Skeletal muscle cell (primary cell): ENCODE measurements around the gene RAB11FIP3.
"Not testable (repeated sequence)": the region's sequence is repeated elsewhere in the genome, so short reads cannot be mapped to it uniquely, and the experiment has no call there.

Experiments used
- DNase-seq: peaks from one replicate; pipeline ENCODE4 v3.0.0-alpha.2; 2010; ENCODE audit warnings: low read depth
- H3K4me3 ChIP-seq: 2 replicates; pipeline ENCODE4 v1.5.1; 2011; ENCODE audit warnings: low read depth, mild to moderate bottlenecking, control low read depth, low read length, moderate library complexity

RAB11FIP3 gene

DNA sequence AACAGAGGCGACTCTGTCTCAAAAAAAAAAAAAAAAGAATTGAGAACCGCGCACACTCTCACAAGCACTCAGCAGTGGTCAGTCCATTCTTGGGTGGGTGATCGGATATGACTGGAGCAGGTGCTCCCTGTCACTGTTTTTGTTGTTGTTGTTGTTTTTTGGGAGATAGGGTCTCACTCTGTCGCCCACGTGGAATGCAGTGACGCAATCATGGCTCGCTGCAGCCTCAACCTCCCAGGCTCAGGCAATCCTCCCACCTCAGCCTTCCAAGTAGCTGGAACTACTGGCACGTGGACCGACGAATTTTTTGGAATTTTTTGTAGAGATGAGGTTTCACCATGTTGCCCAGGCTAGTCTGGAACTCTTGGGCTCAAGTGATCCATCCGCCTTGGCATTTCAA, 30.0 kb downstream of the RAB11FIP3 start:
- DNase-seq = no peak
- H3K4me3 ChIP-seq = no peak overlapping the region

DNA sequence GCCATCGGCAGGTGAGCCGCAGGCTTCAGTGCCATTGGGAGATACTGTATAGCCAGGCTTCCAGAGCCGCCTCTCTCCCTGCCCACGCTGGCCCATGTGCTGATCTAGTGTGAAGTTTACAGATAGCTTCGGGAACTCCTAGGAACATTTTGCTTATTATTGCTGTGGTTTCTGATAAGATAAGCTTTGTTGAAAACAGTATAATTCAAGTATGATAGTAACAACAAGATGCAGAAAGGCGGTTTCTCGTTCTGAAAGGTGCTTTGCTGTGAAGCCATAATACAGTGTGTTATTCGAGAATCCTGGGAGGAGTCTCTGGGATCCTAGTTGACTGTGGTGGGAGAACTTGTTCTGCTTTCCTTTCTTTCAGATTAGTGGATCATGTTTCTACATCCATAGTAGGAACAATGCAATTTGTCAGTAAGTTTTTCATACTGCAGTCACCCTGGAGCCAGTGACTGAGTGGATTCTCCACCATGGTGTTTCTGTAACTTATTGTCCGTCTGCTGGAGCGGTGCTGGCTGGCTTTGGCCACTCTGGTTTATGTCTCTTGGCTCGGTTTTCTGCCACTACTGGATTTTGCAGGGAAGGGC, 31.5 kb downstream of the RAB11FIP3 start:
- H3K4me3 ChIP-seq = no peak overlapping the region
- DNase-seq = peak; percentile 23

DNA sequence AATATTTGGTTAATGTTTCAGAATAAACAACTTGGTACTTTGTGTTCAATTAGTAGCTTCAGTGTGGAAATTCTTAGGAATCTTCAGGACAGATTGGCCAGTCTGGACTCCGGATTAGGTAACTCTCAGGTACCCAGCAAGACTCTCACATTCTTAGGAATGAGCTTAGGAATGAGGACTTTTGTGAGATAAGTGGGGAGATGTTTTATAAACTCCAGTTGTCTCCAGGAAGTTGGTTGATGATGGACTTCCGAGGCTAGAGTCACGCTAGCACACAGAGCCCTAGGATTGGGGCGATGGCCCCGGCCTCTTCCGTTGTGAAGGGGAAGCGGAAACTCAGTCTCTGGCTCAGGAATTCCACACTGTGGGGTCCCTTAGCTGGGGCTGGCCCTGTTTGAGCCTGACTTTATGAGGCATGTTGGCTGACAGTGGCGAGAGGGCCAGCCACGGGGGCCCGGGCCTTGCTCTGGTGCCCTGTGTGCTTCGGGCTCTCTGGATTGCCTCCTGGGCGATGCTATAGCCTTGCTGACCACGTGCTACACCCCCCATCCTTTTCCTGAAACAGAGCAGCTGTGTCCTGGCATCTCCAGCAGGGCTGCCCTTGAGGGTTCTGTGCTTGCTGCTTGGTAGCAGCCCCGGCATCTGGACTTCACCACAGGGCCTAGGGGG, 32.4 kb downstream of the RAB11FIP3 start:
- H3K4me3 ChIP-seq = no peak overlapping the region
- no peak for DNase-seq

DNA sequence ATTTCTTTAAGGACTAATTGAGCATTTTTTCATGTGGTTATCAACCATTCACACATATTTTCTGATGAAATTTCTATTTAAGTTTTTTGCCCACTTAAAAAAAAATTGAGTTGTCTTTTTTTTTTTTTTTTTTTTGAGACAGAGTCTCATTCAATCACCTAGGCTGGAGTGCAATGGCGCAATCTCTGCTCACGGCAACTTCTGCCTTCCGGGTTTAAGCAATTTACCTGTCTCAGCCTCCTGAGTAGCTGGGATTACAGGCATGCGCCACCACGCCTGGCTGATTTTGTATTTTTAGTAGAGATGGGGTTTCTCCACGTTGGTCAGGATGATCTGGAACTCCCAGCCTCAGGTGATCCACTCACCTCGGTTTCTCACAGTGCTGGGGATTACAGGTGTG, 34.3 kb downstream of the RAB11FIP3 start:
- no peak for DNase-seq

DNA sequence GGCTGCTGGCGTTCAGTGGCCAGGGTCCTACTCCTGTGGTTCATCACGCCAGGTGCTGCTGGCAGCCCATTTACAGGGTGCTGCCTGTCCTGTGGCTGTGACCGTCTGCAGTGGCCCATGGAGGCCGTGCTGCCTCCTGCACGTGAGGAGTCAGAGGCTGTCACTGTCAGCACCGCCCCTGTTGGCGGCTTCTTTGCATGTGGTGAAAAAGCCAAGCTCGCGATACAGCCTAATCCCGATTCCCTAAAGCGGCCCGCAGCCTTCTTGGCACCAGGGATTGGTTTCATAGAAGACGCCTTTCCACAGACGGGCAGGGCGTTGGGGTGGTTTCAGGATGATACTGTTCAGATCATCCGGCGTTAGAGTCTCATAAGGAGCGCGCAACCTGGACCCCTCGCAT, 35.3 kb downstream of the RAB11FIP3 start:
- DNase-seq = no peak
- H3K4me3 ChIP-seq = no peak overlapping the region

More for the DNA sequence above, 34.3 kb downstream of the RAB11FIP3 start:
- H3K4me3 ChIP-seq = no peak overlapping the region

DNA sequence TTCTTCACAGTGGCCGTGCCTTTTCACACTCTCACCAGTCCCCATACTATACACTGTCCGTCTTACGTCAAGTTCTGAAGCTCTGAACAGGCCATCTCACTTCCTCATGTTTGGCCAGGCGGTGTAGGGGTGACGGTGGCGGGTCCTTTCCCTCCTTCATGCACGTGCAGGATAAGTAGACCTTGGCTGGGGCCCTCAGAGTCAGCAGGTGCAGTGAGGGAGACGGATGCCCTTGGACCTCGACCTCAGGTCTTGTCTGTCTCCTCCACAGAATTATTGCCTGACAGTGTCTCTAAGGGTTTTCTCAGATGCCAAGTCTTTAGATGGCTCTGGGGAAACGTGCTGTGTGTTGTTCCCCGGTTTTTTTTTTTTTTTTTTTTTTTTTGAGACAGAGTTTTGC, 37.6 kb downstream of the RAB11FIP3 start:
- no peak overlapping the region for H3K4me3 ChIP-seq
- DNase-seq = no peak

DNA sequence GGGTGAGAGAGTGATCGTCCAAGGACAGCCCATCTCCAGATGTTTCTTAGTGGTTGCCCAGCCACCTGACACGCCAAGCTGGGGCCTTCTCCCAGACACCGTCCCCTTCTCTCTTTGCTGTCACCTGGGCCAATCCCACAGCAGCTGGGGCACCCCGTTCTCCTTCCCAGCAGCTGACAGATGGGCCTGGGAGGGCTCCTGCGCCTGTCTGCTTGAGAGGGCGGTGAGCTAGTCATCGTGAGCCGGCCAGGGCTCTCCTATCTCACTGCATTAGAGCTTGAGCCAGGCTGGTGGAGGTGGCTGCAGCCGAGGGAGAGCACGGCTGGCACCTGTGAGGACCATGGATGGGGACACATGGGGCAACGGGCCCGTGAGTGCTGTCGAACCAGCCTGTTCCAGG, 41.2 kb downstream of the RAB11FIP3 start:
- no peak overlapping the region for H3K4me3 ChIP-seq
- no peak for DNase-seq

DNA sequence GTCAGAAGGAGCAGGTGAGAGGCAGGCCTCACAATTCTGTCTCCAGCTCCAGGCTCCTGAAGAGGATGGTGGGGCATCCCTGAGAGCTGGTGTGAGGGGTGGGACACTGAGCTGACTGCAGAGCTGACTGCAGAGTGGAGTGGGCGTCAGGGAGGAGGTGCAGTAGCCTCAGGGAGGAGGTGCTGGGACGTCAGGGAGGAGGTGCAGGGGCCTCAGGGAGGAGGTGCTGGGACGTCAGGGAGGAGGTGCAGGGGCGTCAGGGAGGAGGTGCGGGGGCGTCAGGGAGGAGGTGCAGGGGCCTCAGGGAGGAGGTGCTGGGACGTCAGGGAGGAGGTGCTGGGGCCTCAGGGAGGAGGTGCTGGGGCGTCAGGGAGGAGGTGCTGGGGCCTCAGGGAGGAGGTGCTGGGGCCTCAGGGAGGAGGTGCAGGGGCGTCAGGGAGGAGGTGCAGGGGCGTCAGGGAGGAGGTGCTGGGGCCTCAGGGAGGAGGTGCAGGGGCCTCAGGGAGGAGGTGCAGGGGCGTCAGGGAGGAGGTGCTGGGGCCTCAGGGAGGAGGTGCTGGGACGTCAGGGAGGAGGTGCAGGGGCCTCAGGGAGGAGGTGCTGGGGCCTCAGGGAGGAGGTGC, 41.9 kb downstream of the RAB11FIP3 start:
- H3K4me3 ChIP-seq, DNase-seq: not testable (repeated sequence)

DNA sequence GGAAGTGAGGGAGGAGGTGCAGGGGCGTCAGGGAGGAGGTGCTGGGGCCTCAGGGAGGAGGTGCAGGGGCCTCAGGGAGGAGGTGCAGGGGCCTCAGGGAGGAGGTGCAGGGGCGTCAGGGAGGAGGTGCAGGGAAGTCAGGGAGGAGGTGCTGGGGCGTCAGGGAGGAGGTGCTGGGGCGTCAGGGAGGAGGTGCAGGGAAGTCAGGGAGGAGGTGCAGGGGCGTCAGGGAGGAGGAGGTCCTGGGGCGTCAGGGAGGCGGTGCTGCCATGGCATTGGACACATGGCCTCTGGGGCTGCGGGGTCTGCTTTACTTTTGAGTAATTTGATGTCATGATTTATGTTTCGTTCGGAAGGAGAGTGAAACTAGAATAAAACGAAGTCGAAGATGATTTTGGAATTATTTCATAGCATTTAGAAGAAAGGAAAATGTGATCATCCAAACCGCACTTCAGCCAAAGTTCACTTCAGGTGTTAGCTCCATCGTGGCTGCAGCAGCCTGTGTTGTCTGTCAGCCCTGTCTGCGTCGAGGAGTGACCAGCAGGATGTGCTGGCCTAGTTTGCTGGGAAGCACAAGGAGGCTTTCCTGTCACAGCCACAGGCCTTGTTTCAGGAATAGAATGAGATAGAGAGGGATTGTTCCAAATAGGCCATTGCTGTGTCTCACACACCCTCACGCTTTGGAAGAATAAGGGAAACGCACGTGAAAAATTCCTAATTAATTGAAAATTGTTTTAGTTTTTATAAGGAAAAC, 42.8 kb downstream of the RAB11FIP3 start:
- no peak for DNase-seq
- H3K4me3 ChIP-seq = no peak overlapping the region

DNA sequence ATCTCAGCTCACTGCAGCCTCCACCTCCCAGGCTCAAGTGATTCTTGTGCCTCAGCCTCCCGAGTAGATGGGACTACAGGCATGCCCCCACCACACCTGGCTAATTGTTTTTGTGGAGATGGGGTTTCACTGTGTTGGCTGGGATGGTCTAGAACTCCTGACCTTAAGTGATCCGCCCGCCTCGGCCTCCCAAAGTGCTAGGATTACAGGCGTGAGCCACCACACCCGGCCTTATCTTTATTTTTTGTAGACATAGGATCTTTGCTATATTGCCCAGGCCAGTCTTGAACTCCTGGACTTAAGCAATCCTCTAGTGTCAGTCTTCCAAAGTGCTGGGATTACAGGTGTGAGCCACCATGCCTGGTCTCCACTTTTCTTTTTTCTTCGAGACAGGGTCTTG, 44.0 kb downstream of the RAB11FIP3 start:
- not testable (repeated sequence) for DNase-seq, H3K4me3 ChIP-seq

DNA sequence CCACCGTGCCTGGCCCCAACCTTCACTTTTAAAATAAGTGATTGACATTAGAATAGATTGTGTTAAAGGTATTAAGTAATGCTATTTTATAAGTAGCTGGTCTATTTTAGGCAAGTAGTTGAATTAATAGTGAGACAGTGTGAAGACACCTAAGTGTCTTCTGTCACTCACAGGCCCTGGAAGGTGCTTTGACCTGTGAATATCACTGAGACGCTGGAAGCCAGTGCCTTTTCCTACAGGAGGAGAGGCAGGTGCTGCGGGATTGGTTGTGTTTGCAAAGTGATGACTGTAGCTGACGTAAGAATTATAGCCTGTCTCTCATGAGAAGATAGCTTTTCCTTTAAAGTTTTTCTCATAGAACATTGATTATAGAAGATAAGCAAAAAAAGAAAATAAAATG, 45.0 kb downstream of the RAB11FIP3 start:
- DNase-seq = no peak
- no peak overlapping the region for H3K4me3 ChIP-seq

DNA sequence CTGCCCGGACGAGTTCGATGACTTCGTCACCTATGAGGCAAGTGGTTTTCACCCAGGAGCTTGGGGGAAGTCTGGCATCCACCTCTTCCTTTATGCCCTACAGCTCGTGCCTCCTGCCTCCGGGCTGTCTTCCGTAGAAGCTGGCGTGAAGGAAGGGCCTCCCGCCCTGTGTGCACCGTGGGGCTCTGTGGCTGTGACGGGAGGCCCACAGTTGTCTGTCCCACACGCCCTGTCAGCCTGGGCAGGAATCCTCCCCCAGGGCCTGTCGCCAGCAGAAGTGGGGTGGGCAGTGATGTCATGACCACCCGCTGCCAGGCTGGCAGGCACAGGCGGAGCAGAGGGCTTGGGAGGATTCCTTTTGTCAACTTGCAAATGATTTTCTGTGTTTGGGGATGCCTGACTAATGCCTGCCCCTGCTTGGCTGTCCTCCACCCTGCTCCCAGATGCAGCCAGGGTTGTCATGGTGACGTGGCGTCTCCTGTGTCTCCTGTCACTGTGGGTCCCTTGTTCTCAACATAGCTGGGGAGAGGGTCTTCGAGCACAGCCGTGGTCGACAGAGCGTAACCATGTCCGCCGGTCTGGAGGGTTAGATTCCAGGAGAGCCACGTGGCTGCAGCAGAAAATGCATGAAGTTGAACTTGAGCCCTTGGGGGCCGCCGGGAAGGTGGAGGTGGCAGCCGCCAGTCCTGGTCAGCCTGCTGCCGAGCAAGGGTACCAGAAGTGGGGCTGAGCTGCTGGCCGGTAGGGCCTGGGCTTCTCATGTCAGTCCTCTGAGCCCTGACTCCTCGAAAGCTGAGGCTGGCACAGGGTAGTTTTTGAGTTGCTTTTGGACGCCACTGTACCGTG, 46.1 kb downstream of the RAB11FIP3 start:
- no peak for DNase-seq
- H3K4me3 ChIP-seq = no peak overlapping the region

DNA sequence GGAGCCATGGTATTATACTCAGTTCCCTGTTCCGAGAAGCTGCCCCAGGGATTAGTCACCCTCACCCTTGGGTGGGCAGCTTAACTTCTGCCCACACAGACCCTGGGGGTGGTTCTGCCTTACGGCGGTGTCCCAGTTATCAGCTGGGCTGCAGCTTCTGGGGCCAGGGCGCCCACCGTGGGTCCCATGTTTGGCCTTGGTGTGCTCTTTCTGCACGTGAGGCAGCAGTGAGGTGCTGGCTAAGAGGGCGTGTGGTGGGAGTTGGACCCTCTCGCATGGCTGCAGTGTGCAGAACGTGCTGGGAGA, 46.7 kb downstream of the RAB11FIP3 start:
- no peak for DNase-seq
- no peak overlapping the region for H3K4me3 ChIP-seq

DNA sequence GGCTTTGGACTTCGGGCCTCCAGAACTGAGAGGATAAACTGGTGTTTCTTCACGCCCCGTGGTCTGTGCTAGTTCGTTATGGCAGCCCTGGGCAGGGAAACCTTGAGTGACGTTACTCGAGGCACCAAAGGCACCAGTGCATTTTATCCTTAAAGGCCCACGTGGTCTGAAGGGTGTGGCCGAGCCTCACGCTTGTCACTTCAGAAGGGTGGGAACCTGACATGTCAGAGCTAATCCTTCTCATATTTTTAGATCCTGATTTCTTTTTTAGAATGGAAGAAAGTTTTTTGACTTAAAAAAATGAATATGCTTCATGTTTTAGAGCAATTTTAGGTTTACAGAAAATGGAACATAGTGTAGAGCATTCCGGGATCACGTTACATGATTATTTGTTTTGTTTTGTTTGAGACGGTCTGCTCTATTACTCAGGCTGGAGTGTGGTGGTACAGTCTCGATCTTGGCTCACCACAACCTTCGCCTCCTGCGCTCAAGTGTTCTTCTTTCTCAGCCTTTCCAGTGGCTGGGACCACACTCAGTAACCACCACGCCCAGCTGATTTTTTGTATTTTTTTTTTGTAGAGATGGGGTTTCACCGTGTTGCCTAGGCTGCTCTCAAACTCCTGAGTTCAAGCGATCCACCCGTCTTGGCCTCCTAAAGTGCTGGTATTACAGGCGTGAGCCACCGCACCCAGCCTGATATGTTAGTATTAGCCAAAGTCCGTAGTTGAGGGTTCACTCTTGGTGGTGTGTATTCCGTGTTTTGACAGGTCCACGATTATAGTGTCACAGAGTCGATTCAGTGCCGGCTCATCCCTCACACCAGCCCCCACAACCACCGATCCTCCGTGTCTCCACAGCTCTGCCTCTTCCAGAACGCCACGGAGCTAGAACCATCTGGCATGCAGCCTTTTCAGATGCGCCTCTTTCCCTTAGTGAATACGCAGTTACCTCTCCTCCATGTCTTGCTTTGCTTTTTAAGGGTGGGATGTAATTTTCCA, 47.9 kb downstream of the RAB11FIP3 start:
- DNase-seq = no peak
- H3K4me3 ChIP-seq = no peak overlapping the region

DNA sequence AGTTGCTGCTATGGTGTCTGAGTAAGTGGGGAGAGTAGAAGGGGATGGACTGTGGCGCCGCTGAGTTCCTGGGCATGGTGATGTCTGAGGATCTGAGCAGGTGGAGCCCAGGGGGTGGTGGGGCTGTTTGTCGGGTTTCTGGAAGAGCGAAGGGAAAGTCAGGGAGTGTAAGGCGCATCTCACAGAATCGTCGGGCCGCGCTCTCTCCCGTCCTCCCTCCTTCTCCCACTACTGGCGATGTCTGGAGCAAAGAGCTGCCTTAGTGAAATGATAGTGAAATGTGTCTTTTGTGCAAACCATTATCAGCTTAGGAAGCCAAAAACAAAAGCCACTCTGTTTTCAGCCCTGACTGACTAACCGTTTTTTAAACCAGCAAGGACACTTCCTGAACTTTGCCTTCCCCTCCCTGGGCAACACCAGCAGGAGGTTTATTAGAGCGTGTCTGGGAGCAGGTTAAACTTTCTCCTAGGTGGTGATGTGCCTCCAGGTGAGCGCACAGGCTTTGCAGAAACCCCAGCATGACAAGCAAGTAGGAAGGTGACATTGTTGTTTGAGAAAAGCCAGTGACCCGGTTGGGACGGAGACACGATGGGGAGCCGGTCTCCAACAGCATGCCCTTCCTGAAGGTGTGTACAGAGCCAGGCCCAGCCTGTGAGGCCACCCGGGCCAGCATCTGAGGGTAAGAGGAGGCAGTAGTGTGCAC, 49.1 kb downstream of the RAB11FIP3 start:
- no peak for DNase-seq
- H3K4me3 ChIP-seq = no peak overlapping the region

DNA sequence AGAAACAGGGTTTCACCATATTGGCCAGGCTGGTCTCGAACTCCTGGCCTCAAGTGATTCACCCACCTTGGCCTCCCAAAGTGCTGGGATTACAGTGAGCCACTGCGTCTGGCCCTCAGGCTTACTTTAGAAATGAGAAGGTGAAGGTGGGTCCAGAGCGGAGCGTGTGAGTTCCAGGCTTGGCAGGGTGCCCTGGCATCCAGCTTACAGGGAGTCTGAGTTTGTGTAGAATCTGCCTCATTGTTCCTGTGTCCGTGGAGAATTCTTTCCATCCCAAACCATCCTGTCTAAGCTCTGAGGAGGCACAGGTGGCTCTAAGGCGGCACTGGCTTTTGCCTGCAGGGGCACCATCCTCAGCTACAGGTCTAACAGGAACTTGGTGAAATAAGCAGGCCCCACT, 50.6 kb downstream of the RAB11FIP3 start:
- no peak for DNase-seq

DNA sequence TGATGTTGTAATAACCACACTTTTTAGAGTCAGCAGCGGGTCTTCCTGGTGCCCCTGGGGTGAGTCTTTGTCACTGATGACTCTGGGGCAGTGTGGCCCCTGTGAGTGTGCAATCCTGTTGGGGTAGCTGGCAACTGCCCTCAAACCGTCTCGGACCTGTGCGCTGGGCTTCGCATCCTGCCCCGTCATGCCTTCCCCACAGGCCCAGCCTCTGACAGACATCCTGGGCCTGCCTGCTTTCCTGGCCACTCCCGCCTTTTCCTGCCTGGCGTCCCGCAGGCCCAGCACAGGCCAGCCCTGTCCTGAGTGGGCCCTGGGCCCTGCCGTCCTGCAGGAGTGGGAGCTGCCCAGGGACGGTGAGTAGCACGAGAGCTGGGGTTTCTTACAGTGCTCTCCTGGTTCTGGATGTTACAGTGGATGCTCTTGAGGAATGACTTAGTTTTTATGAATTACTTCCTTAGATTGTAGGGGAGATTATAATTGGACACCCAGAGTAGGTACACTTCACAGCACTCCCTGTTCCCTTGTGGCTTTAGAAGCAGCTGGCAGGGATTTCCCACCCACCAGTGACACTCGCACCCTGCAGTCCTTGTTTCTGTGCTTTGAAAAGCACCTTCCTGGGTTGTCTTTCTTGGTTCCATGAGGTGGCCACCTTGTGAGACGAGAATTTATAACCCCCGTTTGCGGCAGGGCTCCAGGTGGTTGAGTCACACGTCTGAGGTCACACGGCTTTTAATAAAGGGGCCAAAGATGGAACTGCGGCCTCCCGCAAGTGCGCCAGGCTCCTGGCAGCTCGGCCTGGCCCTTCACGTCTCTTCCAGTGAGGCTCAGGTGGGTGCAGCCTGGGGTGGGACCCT, 52.1 kb downstream of the RAB11FIP3 start:
- no peak overlapping the region for H3K4me3 ChIP-seq
- no peak for DNase-seq

More for the DNA sequence above, 50.6 kb downstream of the RAB11FIP3 start:
- H3K4me3 ChIP-seq = no peak overlapping the region
